A673 (cell line): ENCODE data around the gene CABLES1. TPM values are rescaled to one million over a fixed set of nuclear protein-coding genes. Genes with fewer than 3 reads are reported as not detected.

Experiments
- BruUV-seq: library from RNA; stranded (reverse); fragments of 400-500 nt; replicated peaks from 2 replicates; lab custom pipeline; 2021; lab: Mats Ljungman, UMichigan
- CTCF ChIA-PET: fragments of 300-600 bp; sonication (Branson Sonifier 250); formaldehyde crosslinking; loops from one replicate; lab custom pipeline; 2022; ENCODE audit warnings: antibody characterized with exemption; lab: Charles Lee
- POLR2A ChIA-PET: fragments of 300-600 bp; sonication (Branson Sonifier 250); formaldehyde crosslinking; loops from one replicate; lab custom pipeline; 2022; ENCODE audit warnings: antibody characterized with exemption; ENCODE audit not compliant: low non-redundant PET; lab: Charles Lee
- DNase-seq: peaks from one replicate; pipeline ENCODE4 v3.0.0-alpha.2; 2015; ENCODE audit warnings: low spot score
- H3K27ac ChIP-seq: fragments of 200-600 bp; sonication (generic); 2 replicates; pipeline ENCODE4 v1.5.1; 2016; ENCODE audit warnings: mixed run types, low read depth, mild to moderate bottlenecking, mixed read lengths, antibody characterized with exemption, low read length; ENCODE audit not compliant: poor library complexity, severe bottlenecking
- H3K27me3 ChIP-seq: fragments of 200-600 bp; sonication (generic); replicated peaks from 2 replicates; pipeline ENCODE4 v1.6.1; 2017; ENCODE audit warnings: mixed run types, low read depth, mild to moderate bottlenecking, mixed read lengths, antibody characterized with exemption, low read length; ENCODE audit not compliant: insufficient read depth, poor library complexity
- H3K36me3 ChIP-seq: fragments of 200-600 bp; sonication (generic); 2 replicates; pipeline ENCODE4 v1.6.1; 2016; ENCODE audit warnings: mixed run types, mild to moderate bottlenecking, mixed read lengths, antibody characterized with exemption, low read length; ENCODE audit not compliant: insufficient read depth, poor library complexity, severe bottlenecking
- H3K4me1 ChIP-seq: fragments of 200-600 bp; sonication (generic); 2 replicates; pipeline ENCODE4 v1.6.1; 2017; ENCODE audit warnings: mixed run types, mild to moderate bottlenecking, mixed read lengths, antibody characterized with exemption, low read length; ENCODE audit not compliant: insufficient read depth, poor library complexity, severe bottlenecking
- H3K4me3 ChIP-seq: fragments of 200-600 bp; sonication (generic); 2 replicates; pipeline ENCODE4 v1.5.1; 2016; ENCODE audit warnings: low read depth, mixed run types, mild to moderate bottlenecking, mixed read lengths, low read length; ENCODE audit not compliant: poor library complexity, severe bottlenecking
- H3K9me3 ChIP-seq: fragments of 200-600 bp; sonication (generic); 2 replicates; pipeline ENCODE4 v1.6.1; 2016; ENCODE audit warnings: mixed run types, low read depth, mild to moderate bottlenecking, mixed read lengths, antibody characterized with exemption, low read length; ENCODE audit not compliant: poor library complexity, severe bottlenecking
- CTCF ChIP-seq: fragments of 300-800, 200-600 bp; sonication (generic); conservative IDR thresholded peaks from 2 replicates; pipeline ENCODE4 v1.5.1; 2017; ENCODE audit warnings: low read depth, mild to moderate bottlenecking, antibody characterized with exemption, low read length, moderate library complexity, mixed read lengths
- EZH2 ChIP-seq: fragments of 200-600 bp; sonication (generic); IDR thresholded peaks from 2 replicates; pipeline ENCODE4 v1.6.1; 2017; ENCODE audit warnings: borderline replicate concordance, low read depth, mild to moderate bottlenecking, mixed read lengths, antibody characterized with exemption, low read length; ENCODE audit not compliant: poor library complexity, severe bottlenecking
- intact Hi-C: fragments of 100-400 bp; cut with micrococcal nuclease; formaldehyde crosslinking; loops from one replicate; pipeline ENCODE4 v1.10.0; 2022; ENCODE audit not compliant: unreplicated experiment
- total RNA-seq: library from RNA; stranded (reverse); gene quantifications from 2 replicates; pipeline ENCODE4 v1.2.3, GENCODE V29; 2021

CABLES1 gene
- total RNA-seq, 1 experiment from 2014 or later, result 7.2 TPM

- intact Hi-C loops, result no loop called here
- DNase-seq, result no peak
- Histone ChIP-seq H3K9me3 (peaks cover 5% of the 10 kb centered on the region), H3K36me3 (no peaks in the 10 kb centered on the region), H3K27me3 (no peaks in the 10 kb centered on the region), H3K27ac (no peak overlapping the region), H3K4me3 (no peak overlapping the region), H3K4me1 (peaks cover 12% of the 10 kb centered on the region)
- ChIA-PET POLR2A (no interaction called here), CTCF (no interaction called here)
- no TSS peak for BruUV-seq
- TF ChIP-seq EZH2, result no peak
- TF ChIP-seq CTCF, result no peak
Measured at GRCh38 chr18:23245461-23245860, 110.2 kb downstream of the CABLES1 start.

- H3K27ac ChIP-seq, result no peak overlapping the region
- no peak for TF ChIP-seq EZH2
- TF ChIP-seq CTCF, result no peak
- H3K4me3 ChIP-seq, result no peak overlapping the region
- ChIA-PET CTCF (no interaction called here), POLR2A (no interaction called here)
- H3K27me3 ChIP-seq, result no peaks in the 10 kb centered on the region
- intact Hi-C loops, result no loop called here
- no TSS peak for BruUV-seq
- peaks cover 12% of the 10 kb centered on the region for H3K4me1 ChIP-seq
- DNase-seq, result no peak
- H3K9me3 ChIP-seq, result peaks cover 5% of the 10 kb centered on the region
- H3K36me3 ChIP-seq, result no peaks in the 10 kb centered on the region
Measured at GRCh38 chr18:23247331-23247730, 112.0 kb downstream of the CABLES1 start.

- ChIA-PET POLR2A (no interaction called here), CTCF (no interaction called here)
- Histone ChIP-seq H3K9me3 (peaks cover 5% of the 10 kb centered on the region), H3K36me3 (no peaks in the 10 kb centered on the region), H3K4me1 (peaks cover 12% of the 10 kb centered on the region), H3K27ac (no peak overlapping the region), H3K4me3 (no peak overlapping the region), H3K27me3 (no peaks in the 10 kb centered on the region)
- intact Hi-C loops, result no loop called here
- no peak for TF ChIP-seq EZH2
- no peak for TF ChIP-seq CTCF
- BruUV-seq, result no TSS peak
- DNase-seq, result no peak
Measured at GRCh38 chr18:23247896-23248295, 112.6 kb downstream of the CABLES1 start.
